GM12864 (cell line): ENCODE results near the gene PCBP4.
"Not testable (repeated sequence)": the region's sequence is repeated elsewhere in the genome, so short reads cannot be mapped to it uniquely, and the experiment has no call there.

Experiments used
- DNase-seq: peaks from one replicate; pipeline ENCODE4 v3.0.0-alpha.2; 2011; ENCODE audit warnings: low read depth
- H3K4me3 ChIP-seq: 2 replicates; pipeline ENCODE4 v1.5.1; 2011; ENCODE audit warnings: mild to moderate bottlenecking, low read depth, low read length, control low read depth
- TF ChIP-seq, protein P1 (sequence below): IDR thresholded peaks from 2 replicates; pipeline ENCODE4 v1.5.1; 2011; ENCODE audit warnings: low read depth, mild to moderate bottlenecking, moderate library complexity, low read length, control low read depth, inconsistent platforms; ENCODE audit errors: missing control alignments

PCBP4 gene

DNA sequence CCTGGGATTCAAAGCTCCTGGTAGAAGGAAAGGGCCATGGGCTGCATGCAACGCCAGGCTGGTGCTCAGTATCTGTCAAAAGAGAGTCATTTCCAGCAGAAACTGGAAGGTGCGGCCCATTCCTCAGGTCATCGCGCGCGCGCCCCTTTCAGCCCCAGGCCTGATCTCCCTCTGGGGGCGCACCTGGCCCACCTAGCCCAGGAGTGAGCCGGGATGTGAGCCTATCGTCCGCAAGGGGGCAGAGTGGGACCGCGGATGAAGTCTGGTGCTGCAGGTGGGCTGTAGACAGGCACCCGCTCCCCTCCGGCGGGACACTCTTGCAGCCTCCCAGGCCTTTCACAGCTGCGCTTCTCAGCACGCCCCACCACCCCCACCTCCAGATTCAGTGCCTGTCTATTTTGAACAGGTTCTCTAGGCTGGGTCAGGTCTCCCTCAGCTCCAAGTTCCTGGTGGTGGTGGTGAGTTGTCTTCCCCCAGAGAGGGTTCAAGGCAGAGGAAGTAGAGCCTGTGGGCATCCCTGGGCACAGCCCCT, 34.3 kb upstream of the PCBP4 start:
- TF ChIP-seq, protein P1, sequence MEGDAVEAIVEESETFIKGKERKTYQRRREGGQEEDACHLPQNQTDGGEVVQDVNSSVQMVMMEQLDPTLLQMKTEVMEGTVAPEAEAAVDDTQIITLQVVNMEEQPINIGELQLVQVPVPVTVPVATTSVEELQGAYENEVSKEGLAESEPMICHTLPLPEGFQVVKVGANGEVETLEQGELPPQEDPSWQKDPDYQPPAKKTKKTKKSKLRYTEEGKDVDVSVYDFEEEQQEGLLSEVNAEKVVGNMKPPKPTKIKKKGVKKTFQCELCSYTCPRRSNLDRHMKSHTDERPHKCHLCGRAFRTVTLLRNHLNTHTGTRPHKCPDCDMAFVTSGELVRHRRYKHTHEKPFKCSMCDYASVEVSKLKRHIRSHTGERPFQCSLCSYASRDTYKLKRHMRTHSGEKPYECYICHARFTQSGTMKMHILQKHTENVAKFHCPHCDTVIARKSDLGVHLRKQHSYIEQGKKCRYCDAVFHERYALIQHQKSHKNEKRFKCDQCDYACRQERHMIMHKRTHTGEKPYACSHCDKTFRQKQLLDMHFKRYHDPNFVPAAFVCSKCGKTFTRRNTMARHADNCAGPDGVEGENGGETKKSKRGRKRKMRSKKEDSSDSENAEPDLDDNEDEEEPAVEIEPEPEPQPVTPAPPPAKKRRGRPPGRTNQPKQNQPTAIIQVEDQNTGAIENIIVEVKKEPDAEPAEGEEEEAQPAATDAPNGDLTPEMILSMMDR, result peak; percentile 95
- no peak overlapping the region for H3K4me3 ChIP-seq
- DNase-seq, result peak; percentile 42

DNA sequence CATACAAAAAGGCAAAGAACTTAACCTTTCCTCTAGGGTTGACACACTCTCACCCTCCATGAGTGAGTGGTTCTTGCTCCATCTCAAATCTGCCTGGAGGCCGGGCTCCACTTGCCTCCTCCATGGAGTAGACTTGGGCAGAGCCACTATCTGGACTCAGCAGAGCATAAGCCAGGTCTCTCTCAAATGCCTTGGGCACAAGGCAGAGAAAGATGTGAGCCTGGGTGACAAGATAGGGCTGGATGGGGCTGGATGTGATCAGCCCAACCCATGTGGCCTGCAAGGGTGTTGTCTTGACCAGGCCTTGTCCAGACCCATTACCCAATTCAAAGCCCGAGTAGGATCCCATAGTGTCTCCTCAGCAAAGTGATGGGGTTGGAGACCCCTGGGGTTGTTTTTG, 32.6 kb upstream of the PCBP4 start:
- DNase-seq, result no peak
- TF ChIP-seq, protein P1, result no peak
- H3K4me3 ChIP-seq, result no peak overlapping the region

DNA sequence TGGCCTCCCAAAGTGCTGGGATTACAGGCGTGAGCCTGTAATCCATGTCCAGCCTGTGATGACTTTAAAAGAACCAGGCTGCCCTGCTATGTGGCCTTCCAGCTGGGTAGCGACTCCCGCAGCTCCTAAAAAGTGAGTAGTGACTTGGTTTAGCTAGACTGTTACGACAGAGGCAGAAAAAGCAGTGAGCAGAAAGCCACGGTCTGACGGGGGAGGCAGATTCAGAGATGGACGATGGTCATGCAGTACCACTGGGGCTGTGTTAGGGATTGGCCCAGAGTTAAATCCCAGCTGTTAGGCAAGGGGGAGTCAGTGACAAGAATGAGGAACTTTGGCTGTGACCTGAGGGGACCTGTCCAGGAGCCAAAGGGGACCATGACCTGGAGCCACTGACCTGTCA, 31.5 kb upstream of the PCBP4 start:
- TF ChIP-seq, protein P1, result no peak
- DNase-seq, result no peak
- H3K4me3 ChIP-seq, result no peak overlapping the region

DNA sequence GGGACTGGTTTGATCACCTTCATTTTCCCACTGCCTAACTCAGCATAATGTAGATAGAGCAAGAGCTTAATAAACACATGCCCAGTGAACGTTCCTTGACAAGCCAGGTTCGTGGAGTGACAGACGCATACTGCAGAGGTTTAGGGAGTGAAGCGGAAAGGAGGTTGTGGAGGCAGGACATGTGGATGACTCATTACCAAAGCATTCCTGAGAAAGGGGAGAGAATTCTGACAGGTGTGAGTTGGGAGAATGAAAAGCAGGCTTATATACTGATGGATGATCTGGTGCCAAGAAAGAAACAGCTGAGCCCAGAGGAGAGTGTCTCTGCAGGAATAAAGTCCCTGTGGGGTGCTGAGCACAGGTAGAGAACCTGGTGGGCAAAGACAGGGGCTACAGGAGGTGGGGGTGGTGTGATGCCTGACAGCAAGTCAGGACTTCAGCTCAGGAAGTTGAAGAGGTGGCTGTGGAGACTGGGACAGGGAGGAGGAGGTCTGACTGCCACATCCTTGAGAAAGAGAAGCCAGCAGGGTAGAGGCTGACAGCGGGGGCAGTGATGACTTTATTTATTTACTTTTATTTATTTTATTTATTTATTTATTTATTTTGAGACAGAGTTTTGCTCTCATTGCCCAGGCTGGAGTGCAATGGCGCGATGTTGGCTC, 30.8 kb upstream of the PCBP4 start:
- TF ChIP-seq, protein P1, result no peak
- DNase-seq, result no peak
- no peak overlapping the region for H3K4me3 ChIP-seq

DNA sequence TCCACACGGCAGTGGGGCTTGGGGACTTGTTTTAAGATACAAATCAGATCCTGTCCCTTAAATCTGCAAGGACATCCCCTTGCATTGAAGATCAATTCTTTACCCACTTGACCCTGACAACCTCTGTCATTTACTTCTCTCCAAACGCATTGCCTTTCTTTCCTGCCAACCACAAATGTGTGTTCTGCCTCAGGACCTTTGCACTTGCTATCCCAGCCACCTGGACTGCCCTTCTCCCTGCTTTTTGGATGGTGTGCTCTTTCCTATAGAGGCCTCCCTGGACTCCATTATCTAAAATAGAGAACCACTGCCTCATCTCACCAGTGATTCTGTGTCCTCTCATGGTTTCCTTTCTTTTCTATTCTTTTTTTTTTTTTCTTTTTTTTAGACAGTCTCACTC, 29.9 kb upstream of the PCBP4 start:
- TF ChIP-seq, protein P1, result no peak
- no peak for DNase-seq
- no peak overlapping the region for H3K4me3 ChIP-seq

DNA sequence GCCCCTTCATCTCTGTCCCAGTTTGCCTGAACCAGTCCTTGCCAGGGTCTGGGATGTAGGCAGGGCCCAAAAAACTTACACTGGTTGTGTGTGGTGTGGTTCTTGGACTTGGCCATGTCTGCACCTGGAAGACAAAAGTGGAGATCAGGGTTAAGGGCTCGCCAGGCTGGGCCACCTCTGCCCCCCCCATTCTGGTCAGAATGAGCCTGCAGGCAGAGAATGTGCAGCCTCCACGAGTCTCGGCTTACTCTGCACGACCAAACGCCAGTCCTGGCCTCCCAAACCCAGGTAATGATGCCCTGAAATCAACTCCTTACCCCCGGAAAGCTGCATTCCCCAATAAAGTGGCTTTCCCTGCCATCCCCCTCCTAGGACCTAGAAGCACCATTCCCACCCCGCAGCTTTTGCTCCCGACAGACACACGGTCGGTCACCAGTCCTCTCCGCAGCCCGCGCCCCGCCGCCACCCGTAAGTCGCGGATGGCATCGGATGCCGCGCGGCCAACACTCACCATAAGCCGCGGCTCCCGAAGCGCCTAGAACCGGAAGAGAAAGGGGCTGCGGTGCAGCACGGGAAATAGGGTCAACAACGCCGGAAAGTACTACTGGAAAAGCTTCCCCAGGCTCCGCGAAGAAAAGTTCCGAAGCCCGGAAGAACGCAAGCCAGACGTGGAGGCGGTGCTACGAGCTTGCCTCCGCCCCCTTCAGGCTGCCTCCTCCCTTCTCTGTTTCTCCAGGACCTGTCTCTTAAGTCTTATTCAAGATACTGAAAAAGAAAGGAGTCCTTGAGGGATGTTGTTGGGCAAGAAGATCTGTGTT, 28.3 kb upstream of the PCBP4 start, which contains the start of gene RPL29:
Gene RPL29, minus strand, starts transcription at position 550 of the 818 bp plus-strand sequence. Its CDS starts 434 bp downstream, at position 116.
- TF ChIP-seq, protein P1, result no peak
- peak within 1 kb of the TSS; percentile 87 for H3K4me3 ChIP-seq
- DNase-seq, result peak; percentile 92

DNA sequence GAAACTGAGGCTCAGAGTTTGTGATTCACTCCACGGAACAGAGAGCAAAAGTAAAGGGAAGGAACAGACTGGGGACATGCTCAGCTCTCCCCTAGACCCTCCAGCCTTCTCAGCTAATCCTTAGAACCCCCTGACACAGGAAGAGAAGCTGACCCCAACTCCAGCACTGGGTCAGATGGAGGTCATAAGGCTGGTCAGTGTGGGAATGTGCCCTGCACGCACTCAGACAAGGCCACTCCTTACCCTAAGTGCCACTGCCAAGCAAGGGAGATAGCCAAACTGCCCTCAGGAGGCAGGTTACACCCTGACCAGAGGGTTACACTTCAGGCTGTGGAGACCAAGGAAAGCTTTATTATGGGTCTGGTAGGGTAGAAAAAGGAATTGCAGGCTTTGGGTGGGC, 27.3 kb upstream of the PCBP4 start:
- TF ChIP-seq, protein P1, result no peak
- peak overlapping the region; percentile 87 for H3K4me3 ChIP-seq
- no peak for DNase-seq

DNA sequence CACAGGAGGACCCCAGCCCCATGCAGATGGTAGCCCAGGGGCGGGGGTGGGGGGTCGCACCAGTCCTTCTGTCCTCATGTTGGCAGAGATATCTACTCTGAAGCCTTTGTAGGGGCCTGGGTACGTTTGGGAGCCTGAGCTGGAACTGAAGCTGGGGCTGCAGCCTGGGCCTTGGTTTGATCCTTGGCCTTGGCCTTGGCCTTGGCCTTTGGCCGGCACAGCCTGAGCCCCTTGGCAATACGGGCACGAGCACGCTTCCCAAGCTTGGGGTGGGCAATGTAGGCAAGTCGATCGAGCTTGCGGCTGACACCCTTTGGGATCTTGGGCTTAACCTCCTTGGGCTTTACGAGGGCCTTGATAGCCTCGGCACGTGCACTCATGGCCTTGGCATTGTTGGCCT, 26.4 kb upstream of the PCBP4 start:
- not testable (repeated sequence) for DNase-seq, H3K4me3 ChIP-seq
